HepG2 (cell line): ENCODE measurements around the gene CD79A. TPM values are rescaled to one million over a fixed set of nuclear protein-coding genes. Genes with fewer than 3 reads are reported as not detected.

Experiments used
- HCFC1 ChIP-seq: fragments of 150-350 bp; IDR thresholded peaks from 2 replicates; pipeline ENCODE4 v1.6.1; 2014; ENCODE audit warnings: low read depth, low read length
- MAF1 ChIP-seq: sonication (generic); formaldehyde crosslinking; IDR thresholded peaks from 2 replicates; pipeline ENCODE4 v1.5.0; 2020; ENCODE audit warnings: missing genetic modification reagents, borderline replicate concordance
- MEIS2 ChIP-seq: sonication (generic); formaldehyde crosslinking; IDR thresholded peaks from 2 replicates; pipeline ENCODE4 v1.9.0; 2021; ENCODE audit warnings: mild to moderate bottlenecking, missing genetic modification reagents
- NR2F6 ChIP-seq, 2 experiments: IDR thresholded peaks; 2 replicates each; pipeline ENCODE4 v1.6.1; 2016; ENCODE audit warnings: antibody characterized with exemption in 1 of 2, mild to moderate bottlenecking in 1 of 2
- PLRG1 ChIP-seq: fragments of 450-650 bp; conservative IDR thresholded peaks from 2 replicates; pipeline ENCODE4 v1.6.1; 2016
- POLR2A ChIP-seq, 2 experiments: IDR thresholded peaks; 2 replicates each; pipeline ENCODE4 v1.6.1; 2011; ENCODE audit warnings: low read depth in 2 of 2, low read length in 2 of 2, mild to moderate bottlenecking in 1 of 2, moderate library complexity in 1 of 2; ENCODE audit not compliant: insufficient read depth in 1 of 2
- STAG1 ChIP-seq: sonication (generic); formaldehyde crosslinking; IDR thresholded peaks from 2 replicates; pipeline ENCODE4 v1.4.0; 2020; ENCODE audit warnings: missing genetic modification reagents
- TRAFD1 ChIP-seq: sonication (generic); formaldehyde crosslinking; IDR thresholded peaks from 2 replicates; pipeline ENCODE4 v1.5.1; 2020; ENCODE audit warnings: missing genetic modification reagents, mild to moderate bottlenecking, borderline replicate concordance
- ZFX ChIP-seq: sonication (generic); formaldehyde crosslinking; IDR thresholded peaks from 2 replicates; pipeline ENCODE4 v1.4.0; 2020; ENCODE audit warnings: mild to moderate bottlenecking, low read depth, missing genetic modification reagents, moderate library complexity
- ZNF230 ChIP-seq: sonication (generic); formaldehyde crosslinking; IDR thresholded peaks from 2 replicates; pipeline ENCODE4 v1.4.0; 2020; ENCODE audit warnings: mild to moderate bottlenecking, missing genetic modification reagents
- ZNF317 ChIP-seq: sonication (generic); formaldehyde crosslinking; IDR thresholded peaks from 2 replicates; pipeline ENCODE4 v1.5.0; 2020; ENCODE audit warnings: mild to moderate bottlenecking, missing genetic modification reagents
- ZNF33A ChIP-seq: sonication (generic); formaldehyde crosslinking; IDR thresholded peaks from 2 replicates; pipeline ENCODE4 v1.5.1; 2020; ENCODE audit warnings: missing genetic modification reagents, mild to moderate bottlenecking, moderate library complexity, borderline replicate concordance
- ZNF407 ChIP-seq: sonication (generic); formaldehyde crosslinking; IDR thresholded peaks from one replicate; pipeline ENCODE4 v1.5.1; 2020; ENCODE audit warnings: mild to moderate bottlenecking, missing genetic modification reagents; ENCODE audit errors: not compliant biosample characterization
- ZNF709 ChIP-seq: sonication (generic); formaldehyde crosslinking; IDR thresholded peaks from 2 replicates; pipeline ENCODE4 v1.5.0; 2020; ENCODE audit warnings: mild to moderate bottlenecking, missing genetic modification reagents
- ZNF720 ChIP-seq: sonication (generic); formaldehyde crosslinking; IDR thresholded peaks from 2 replicates; pipeline ENCODE4 v1.4.0; 2020; ENCODE audit warnings: missing genetic modification reagents
- polyA plus RNA-seq, 8 experiments: library from polyadenylated mRNA; depleted of rRNA in 3 of 8; stranded (reverse) in 7 of 8; unstranded in 1 of 8; fragments of >200 nt; fragmentation: Illumina TruSeq in 4 of 8; extraction: Trizol in 4 of 8; gene quantifications; 2 replicates each; pipeline versions ENCODE4 v1.2.1 to v1.2.3, GENCODE V29; 2011 to 2016; ENCODE audit warnings: low read depth in 4 of 8, missing spikeins in 1 of 8, mixed read lengths in 1 of 8; ENCODE audit not compliant: insufficient read depth in 1 of 8
- total RNA-seq, 5 experiments: library from RNA; depleted of rRNA; stranded (reverse); fragments of >200 nt; fragmentation: Illumina TruSeq; extraction: Trizol; gene quantifications; 2 replicates each; pipeline ENCODE4 v1.2.3, GENCODE V29; 2016; ENCODE audit warnings: low read depth in 1 of 5

The CD79A gene
- total and polyA plus RNA-seq, 2 of the 13 experiments (the other 11 are each of a cell fraction or from before 2014, with no cell fraction given) = 0.24 to 0.33 TPM

- TF ChIP-seq ZNF407 (CRISPR knock-in tag) (peak; percentile 18), ZNF230 (peak; percentile 47; the same call in 1 of the 2 replicates), ZNF720 (no peak), MAF1 (CRISPR knock-in tag) (no peak), ZNF709 (0 out of 2 replicates have a peak, but pooled peaks have one; percentile 39), STAG1 (CRISPR knock-in tag) (peak; percentile 88), ZNF317 (no peak), NR2F6 (IDR thresholded peaks at IDR 0.05) (no peak), NR2F6 (CRISPR knock-in tag; IDR thresholded peaks at IDR 0.05) (no peak), HCFC1 (no peak), MEIS2 (no peak), ZNF33A (CRISPR knock-in tag) (no peak), PLRG1 (no peak), POLR2A (IDR thresholded peaks at IDR 0.05; ENCODE audit: insufficient read depth in 1 of 2, low read depth in 2 of 2, low read length in 2 of 2) (peak in 1 of 2 experiments; percentile 44; a peak in 3 of 4 replicates), ZFX (CRISPR knock-in tag) (peak; percentile 47), TRAFD1 (CRISPR knock-in tag) (no peak)
Observed at GRCh38 chr19:41872775-41873647, 4.1 kb upstream of the CD79A start (continued).
